HCT116 (cell line): ENCODE data around the gene EIF3L. TPM values are rescaled to one million over a fixed set of nuclear protein-coding genes. Genes with fewer than 3 reads are reported as not detected.
"Not testable (repeated sequence)": the region's sequence is repeated elsewhere in the genome, so short reads cannot be mapped to it uniquely, and the experiment has no call there.

Experiments used
- ATAC-seq: fragments of 200-7000 bp; cut with Tn5 transposase; 2 replicates; pipeline ENCODE4 v1.9.1; 2020; ENCODE audit warnings: mild to moderate bottlenecking, moderate library complexity
- Bru-seq: library from RNA; stranded (reverse); fragments of 400-500 nt; gene quantifications from one replicate; lab custom pipeline; 2021; lab: Mats Ljungman, UMichigan
- BruChase-seq, 2 experiments: library from RNA; stranded (reverse); fragments of 400-500 nt; gene quantifications; one replicate each; lab custom pipeline; 2021; lab: Mats Ljungman, UMichigan
- BruUV-seq: library from RNA; stranded (reverse); fragments of 400-500 nt; replicated peaks from 2 replicates; lab custom pipeline; 2021; lab: Mats Ljungman, UMichigan
- CTCF ChIA-PET: fragments of 300-600 bp; sonication (Branson Sonifier 250); formaldehyde crosslinking; loops from one replicate; lab custom pipeline; 2021; ENCODE audit warnings: antibody characterized with exemption; lab: Charles Lee
- POLR2A ChIA-PET: fragments of 300-600, 350-600 bp; sonication (Branson Sonifier 250); formaldehyde crosslinking; loops from one replicate; lab custom pipeline; 2021; ENCODE audit warnings: antibody characterized with exemption; lab: Charles Lee
- RAD21 ChIA-PET, 2 experiments: fragments of 300-600 bp; sonication (Branson Sonifier 250); formaldehyde crosslinking; loops; one replicate each; lab custom pipeline; 2023; ENCODE audit warnings: low total read pairs in 2 of 2; ENCODE audit not compliant: uncharacterized antibody in 2 of 2, unreplicated experiment in 2 of 2, low non-redundant PET in 1 of 2; lab: Charles Lee
- DNase-seq: peaks from one replicate; pipeline ENCODE4 v3.0.0-alpha.2; 2010; ENCODE audit warnings: low read depth, low spot score
- H2AFZ ChIP-seq: fragments of 200-600 bp; shearing (Covaris generic), sonication (generic); 2 replicates; pipeline ENCODE4 v1.6.1; 2017; ENCODE audit warnings: low read depth, mixed run types, mixed read lengths, antibody characterized with exemption, low read length; ENCODE audit not compliant: poor library complexity, severe bottlenecking
- H3K27ac ChIP-seq: 2 replicates; pipeline ENCODE4 v1.5.1; 2012; ENCODE audit warnings: low read depth, low read length
- H3K27me3 ChIP-seq: fragments of 200-600 bp; sonication (generic); 2 replicates; pipeline ENCODE4 v1.6.1; 2016; ENCODE audit warnings: mixed run types, low read length, mixed read lengths; ENCODE audit not compliant: insufficient read depth
- H3K36me3 ChIP-seq, 2 experiments: fragments of 200-500 bp in 1 of 2; fragments of 200-600 bp in 1 of 2; sonication (Bioruptor generic) in 1 of 2; sonication (generic) in 1 of 2; 2 replicates each; pipeline versions ENCODE4 v1.5.1 to v1.6.1; 2014 to 2016; ENCODE audit warnings: low read length in 2 of 2, inconsistent platforms in 1 of 2, mixed read lengths in 1 of 2, mixed run types in 1 of 2; ENCODE audit not compliant: insufficient read depth in 2 of 2, control insufficient read depth in 1 of 2
- H3K4me1 ChIP-seq, 2 experiments: fragments of 200-600 bp in 1 of 2; sonication (generic) in 1 of 2; 2 replicates each; pipeline versions ENCODE4 v1.5.1 to v1.6.1; 2012 to 2017; ENCODE audit warnings: low read length in 2 of 2, inconsistent platforms in 1 of 2, mild to moderate bottlenecking in 1 of 2, mixed read lengths in 1 of 2, mixed run types in 1 of 2, moderate library complexity in 1 of 2; ENCODE audit not compliant: insufficient read depth in 2 of 2, control insufficient read depth in 1 of 2
- H3K4me2 ChIP-seq: fragments of 200-600 bp; sonication (generic); 2 replicates; pipeline ENCODE4 v1.6.1; 2017; ENCODE audit warnings: mixed run types, low read length, mixed read lengths
- H3K4me3 ChIP-seq, 2 experiments: fragments of 200-600 bp in 1 of 2; sonication (generic) in 1 of 2; replicated peaks in 1 of 2; 2 replicates each; pipeline ENCODE4 v1.5.1; 2011 to 2016; ENCODE audit warnings: low read length in 2 of 2, control low read depth in 1 of 2, low read depth in 1 of 2, mild to moderate bottlenecking in 1 of 2, mixed read lengths in 1 of 2, mixed run types in 1 of 2
- H3K79me2 ChIP-seq: fragments of 200-600 bp; sonication (generic); 2 replicates; pipeline ENCODE4 v1.6.1; 2017; ENCODE audit warnings: mild to moderate bottlenecking, mixed run types, low read length, moderate library complexity, mixed read lengths; ENCODE audit not compliant: insufficient read depth
- H3K9ac ChIP-seq: fragments of 200-600 bp; sonication (generic); 2 replicates; pipeline ENCODE4 v1.6.1; 2016; ENCODE audit warnings: low read length, mixed read lengths
- H3K9me2 ChIP-seq: fragments of 200-600 bp; sonication (generic), shearing (Covaris generic); 2 replicates; pipeline ENCODE4 v1.6.1; 2017; ENCODE audit warnings: mixed run types, mild to moderate bottlenecking, moderate library complexity; ENCODE audit not compliant: insufficient read depth
- H3K9me3 ChIP-seq, 2 experiments: fragments of 200-500 bp in 1 of 2; fragments of 200-600 bp in 1 of 2; sonication (Bioruptor generic) in 1 of 2; sonication (generic) in 1 of 2; 2 replicates each; pipeline ENCODE4 v1.6.1; 2014 to 2017; ENCODE audit warnings: low read length in 2 of 2, mixed read lengths in 2 of 2, inconsistent platforms in 1 of 2, low read depth in 1 of 2, mild to moderate bottlenecking in 1 of 2, mixed run types in 1 of 2, moderate library complexity in 1 of 2; ENCODE audit not compliant: control insufficient read depth in 1 of 2, insufficient read depth in 1 of 2
- H4K20me1 ChIP-seq: fragments of 200-600 bp; sonication (generic), shearing (Covaris generic); 2 replicates; pipeline ENCODE4 v1.6.1; 2017; ENCODE audit warnings: mixed run types, mild to moderate bottlenecking, moderate library complexity; ENCODE audit not compliant: insufficient read depth
- EGR1 ChIP-seq: IDR thresholded peaks from 2 replicates; pipeline ENCODE4 v1.6.1; 2012; ENCODE audit warnings: low read depth
- ELF1 ChIP-seq: IDR thresholded peaks from 2 replicates; pipeline ENCODE4 v1.6.1; 2012; ENCODE audit warnings: low read depth, borderline replicate concordance
- FOSL1 ChIP-seq: IDR thresholded peaks from 2 replicates; pipeline ENCODE4 v1.6.1; 2012; ENCODE audit warnings: low read depth
- POLR2A ChIP-seq: IDR thresholded peaks from 2 replicates; pipeline ENCODE4 v1.7.0; 2011; ENCODE audit warnings: borderline replicate concordance; ENCODE audit not compliant: insufficient read depth, insufficient read length; ENCODE audit errors: extremely low read depth
- POLR2AphosphoS5 ChIP-seq: IDR thresholded peaks from 2 replicates; pipeline ENCODE4 v1.6.1; 2011; ENCODE audit warnings: mild to moderate bottlenecking, low read depth, low read length, moderate library complexity
- SIN3A ChIP-seq: IDR thresholded peaks from 2 replicates; pipeline ENCODE4 v1.6.1; 2012; ENCODE audit warnings: low read depth
- YY1 ChIP-seq: IDR thresholded peaks from 2 replicates; pipeline ENCODE4 v1.6.1; 2011; ENCODE audit warnings: low read length, low read depth, moderate library complexity, mild to moderate bottlenecking; ENCODE audit not compliant: insufficient replicate concordance; ENCODE audit errors: extremely low read depth
- ZFX ChIP-seq: fragments of 450-650 bp; IDR thresholded peaks from 2 replicates; pipeline ENCODE4 v1.6.1; 2017
- ZNF274 ChIP-seq: fragments of 200-500 bp; sonication (Bioruptor generic); IDR thresholded peaks from 2 replicates; pipeline ENCODE4 v1.6.1; 2014; ENCODE audit warnings: mild to moderate bottlenecking, low read depth, low read length, inconsistent platforms
- intact Hi-C: fragments of 100-400 bp; cut with micrococcal nuclease; formaldehyde crosslinking; loops from 2 replicates; pipeline ENCODE4 v1.10.0; 2022
- long read RNA-seq: library from polyadenylated mRNA; unstranded; transcript quantifications from one replicate; pipeline ENCODE4 v2.0.0, GENCODE V29; 2021; ENCODE audit not compliant: unreplicated experiment
- polyA plus RNA-seq: library from polyadenylated mRNA; unstranded; fragments of >200 nt; gene quantifications from 2 replicates; pipeline ENCODE4 v1.2.1, GENCODE V29; 2012; ENCODE audit warnings: missing spikeins
- total RNA-seq: library from RNA; stranded (reverse); gene quantifications from one replicate; pipeline ENCODE4 v1.2.1, GENCODE V29; 2021; ENCODE audit not compliant: unreplicated experiment
- TF ChIP-seq, protein P1 (sequence below): IDR thresholded peaks from 2 replicates; pipeline ENCODE4 v1.6.1; 2012; ENCODE audit warnings: low read depth
- TF ChIP-seq, protein P2 (sequence below): IDR thresholded peaks from 2 replicates; pipeline ENCODE4 v1.6.1; 2012
- TF ChIP-seq, protein P3 (sequence below): IDR thresholded peaks from 2 replicates; pipeline ENCODE4 v1.6.1; 2012

EIF3L gene
- 687 TPM for total RNA-seq
- polyA plus RNA-seq, result 1,071 and 1,188 TPM in 2 replicates
- Bru-seq, nascent RNA, result percentile 94 among the genes with signal in this experiment
- percentile 91 among the genes with signal in this experiment for BruChase-seq, experiment 1, labeled RNA remaining after a 6-hour chase
- percentile 88 among the genes with signal in this experiment for BruChase-seq, experiment 2, labeled RNA remaining after a 2-hour chase
- long read RNA-seq, transcript EIF3L-203 (13 exons, 3,220 nt), result major isoform, 743 of 922 reads
- long read RNA-seq, transcript EIF3L-209 (2 exons, 348 nt), result minor isoform, 14 of 922 reads
- long read RNA-seq, partial matches to known transcripts, result 112 of 922 reads
- long read RNA-seq, other reads (novel, unspliced or antisense), result 53 of 922 reads

DNA sequence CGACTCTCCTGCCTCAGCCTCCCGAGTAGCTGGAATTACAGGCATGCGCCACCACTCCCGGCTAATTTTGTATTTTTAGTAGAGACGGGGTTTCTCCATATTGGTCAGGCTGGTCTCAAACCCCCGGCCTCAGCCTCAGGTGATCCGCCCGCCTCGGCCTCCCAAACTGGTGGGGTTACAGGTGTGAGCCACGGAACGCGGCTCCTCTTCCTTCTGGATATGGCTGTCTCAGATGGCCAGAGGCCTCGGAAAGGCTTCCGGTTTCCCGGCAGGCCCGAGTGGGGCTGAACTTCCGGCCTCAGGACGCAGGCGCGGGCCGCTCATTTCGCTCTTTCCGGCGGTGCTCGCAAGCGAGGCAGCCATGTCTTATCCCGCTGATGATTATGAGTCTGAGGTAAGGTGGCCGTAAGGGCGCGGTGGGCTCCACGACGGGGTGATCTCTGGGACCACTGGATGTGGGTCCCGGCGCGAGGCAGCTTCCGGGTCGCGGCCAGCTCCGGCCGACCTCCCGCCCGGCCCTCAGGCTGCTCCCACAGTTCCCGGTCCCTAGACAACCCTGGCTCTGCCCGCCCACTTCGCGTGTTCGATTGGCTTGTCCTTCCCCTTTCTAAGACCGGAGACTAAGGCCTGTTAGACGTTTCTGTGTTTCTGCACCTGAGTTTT is at the start of gene EIF3L:
TSS of gene EIF3L (plus strand) at position 331 of the 663 bp plus-strand sequence. CDS start at position 362, 31 bp downstream.
- H3K36me3 ChIP-seq, result peaks cover 29 to 34% of the 10 kb centered on the region in 2 experiments; a peak in 3 of 4 replicates
- TF ChIP-seq ZFX, result peak; percentile 73; the same call in 1 of the 2 replicates
- TF ChIP-seq POLR2A, result peak; percentile 65
- TF ChIP-seq POLR2AphosphoS5, result peak; percentile 96
- TF ChIP-seq ELF1, result peak; percentile 85; the same call in 1 of the 2 replicates
- TF ChIP-seq, protein P1, sequence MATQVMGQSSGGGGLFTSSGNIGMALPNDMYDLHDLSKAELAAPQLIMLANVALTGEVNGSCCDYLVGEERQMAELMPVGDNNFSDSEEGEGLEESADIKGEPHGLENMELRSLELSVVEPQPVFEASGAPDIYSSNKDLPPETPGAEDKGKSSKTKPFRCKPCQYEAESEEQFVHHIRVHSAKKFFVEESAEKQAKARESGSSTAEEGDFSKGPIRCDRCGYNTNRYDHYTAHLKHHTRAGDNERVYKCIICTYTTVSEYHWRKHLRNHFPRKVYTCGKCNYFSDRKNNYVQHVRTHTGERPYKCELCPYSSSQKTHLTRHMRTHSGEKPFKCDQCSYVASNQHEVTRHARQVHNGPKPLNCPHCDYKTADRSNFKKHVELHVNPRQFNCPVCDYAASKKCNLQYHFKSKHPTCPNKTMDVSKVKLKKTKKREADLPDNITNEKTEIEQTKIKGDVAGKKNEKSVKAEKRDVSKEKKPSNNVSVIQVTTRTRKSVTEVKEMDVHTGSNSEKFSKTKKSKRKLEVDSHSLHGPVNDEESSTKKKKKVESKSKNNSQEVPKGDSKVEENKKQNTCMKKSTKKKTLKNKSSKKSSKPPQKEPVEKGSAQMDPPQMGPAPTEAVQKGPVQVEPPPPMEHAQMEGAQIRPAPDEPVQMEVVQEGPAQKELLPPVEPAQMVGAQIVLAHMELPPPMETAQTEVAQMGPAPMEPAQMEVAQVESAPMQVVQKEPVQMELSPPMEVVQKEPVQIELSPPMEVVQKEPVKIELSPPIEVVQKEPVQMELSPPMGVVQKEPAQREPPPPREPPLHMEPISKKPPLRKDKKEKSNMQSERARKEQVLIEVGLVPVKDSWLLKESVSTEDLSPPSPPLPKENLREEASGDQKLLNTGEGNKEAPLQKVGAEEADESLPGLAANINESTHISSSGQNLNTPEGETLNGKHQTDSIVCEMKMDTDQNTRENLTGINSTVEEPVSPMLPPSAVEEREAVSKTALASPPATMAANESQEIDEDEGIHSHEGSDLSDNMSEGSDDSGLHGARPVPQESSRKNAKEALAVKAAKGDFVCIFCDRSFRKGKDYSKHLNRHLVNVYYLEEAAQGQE, result no peak
- TF ChIP-seq, protein P2, sequence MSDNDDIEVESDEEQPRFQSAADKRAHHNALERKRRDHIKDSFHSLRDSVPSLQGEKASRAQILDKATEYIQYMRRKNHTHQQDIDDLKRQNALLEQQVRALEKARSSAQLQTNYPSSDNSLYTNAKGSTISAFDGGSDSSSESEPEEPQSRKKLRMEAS, result peak; percentile 79
- TF ChIP-seq YY1, result peak; percentile 93
- TF ChIP-seq, protein P3, sequence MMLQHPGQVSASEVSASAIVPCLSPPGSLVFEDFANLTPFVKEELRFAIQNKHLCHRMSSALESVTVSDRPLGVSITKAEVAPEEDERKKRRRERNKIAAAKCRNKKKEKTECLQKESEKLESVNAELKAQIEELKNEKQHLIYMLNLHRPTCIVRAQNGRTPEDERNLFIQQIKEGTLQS, result no peak
- TF ChIP-seq SIN3A, result peak; percentile 72
- TF ChIP-seq ZNF274, result no peak
- 0 out of 2 replicates have a peak, but pooled peaks have one; percentile 47 for TF ChIP-seq EGR1
- no peak for TF ChIP-seq FOSL1
- POLR2A ChIA-PET, result no interaction called here
- no TSS peak for BruUV-seq
- peak within 1 kb of the TSS; percentile 98 for H3K27ac ChIP-seq
- H3K4me1 ChIP-seq, result peaks cover 11 to 27% of the 10 kb centered on the region in 2 experiments
- H2AFZ ChIP-seq, result no peak within 1 kb of the TSS
- peak; percentile 79 for ATAC-seq
- H3K9me2 ChIP-seq, result no peaks in the 10 kb centered on the region
- peaks cover 70% of the 10 kb centered on the region for H3K79me2 ChIP-seq
- H3K4me2 ChIP-seq, result peak within 1 kb of the TSS; percentile 82
- DNase-seq, result peak; percentile 79
- CTCF ChIA-PET, result no interaction called here
- H3K4me3 ChIP-seq, result peak within 1 kb of the TSS; percentile 78 to 91
- H4K20me1 ChIP-seq, result no peaks in the 10 kb centered on the region
- RAD21 ChIA-PET, result no interaction called here
- no peaks in the 10 kb centered on the region for H3K27me3 ChIP-seq
- peak within 1 kb of the TSS; percentile 84 for H3K9ac ChIP-seq
- H3K9me3 ChIP-seq, result peaks cover 0 to 6% of the 10 kb centered on the region in 2 experiments; a peak in 1 of 4 replicates
- intact Hi-C loops, result no loop called here

DNA sequence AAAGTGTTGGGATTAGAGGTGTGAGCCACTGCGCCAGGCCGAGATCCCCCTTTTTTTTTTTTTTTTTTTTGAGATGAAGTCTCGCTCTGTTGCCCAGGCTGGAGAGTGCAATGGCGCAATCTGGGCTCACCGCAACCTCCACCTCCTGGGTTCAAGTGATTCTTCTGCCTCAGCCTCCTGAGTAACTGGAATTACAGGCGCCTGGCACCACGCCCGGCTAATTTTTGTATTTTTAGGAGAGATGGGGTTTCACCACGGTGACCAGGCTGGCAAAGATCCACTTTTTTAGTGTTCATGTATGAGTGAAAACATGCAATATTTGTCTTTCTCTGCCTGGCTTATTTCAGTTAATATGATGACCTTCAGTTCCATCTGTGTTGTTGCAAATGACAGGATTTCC is 49.2 kb upstream of the EIF3L start:
- H3K36me3 ChIP-seq, H4K20me1 ChIP-seq, H3K4me3 ChIP-seq, DNase-seq, BruUV-seq, RAD21 ChIA-PET, H3K9ac ChIP-seq, H3K9me2 ChIP-seq, intact Hi-C loops, ATAC-seq, H3K27me3 ChIP-seq, H3K9me3 ChIP-seq, H2AFZ ChIP-seq, CTCF ChIA-PET, H3K27ac ChIP-seq, H3K79me2 ChIP-seq, H3K4me2 ChIP-seq: not testable (repeated sequence)
- POLR2A ChIA-PET, result interaction anchor here (1.2 kb wide), 1 partner anchor 17 kb away, joined by 4 read pairs; no protein-coding TSS in a partner anchor
- peaks cover 16 to 29% of the 10 kb centered on the region in 2 experiments; a peak in 3 of 4 replicates for H3K4me1 ChIP-seq
